ENCODE measurements around the gene SULF2.

Gene SULF2

DNA sequence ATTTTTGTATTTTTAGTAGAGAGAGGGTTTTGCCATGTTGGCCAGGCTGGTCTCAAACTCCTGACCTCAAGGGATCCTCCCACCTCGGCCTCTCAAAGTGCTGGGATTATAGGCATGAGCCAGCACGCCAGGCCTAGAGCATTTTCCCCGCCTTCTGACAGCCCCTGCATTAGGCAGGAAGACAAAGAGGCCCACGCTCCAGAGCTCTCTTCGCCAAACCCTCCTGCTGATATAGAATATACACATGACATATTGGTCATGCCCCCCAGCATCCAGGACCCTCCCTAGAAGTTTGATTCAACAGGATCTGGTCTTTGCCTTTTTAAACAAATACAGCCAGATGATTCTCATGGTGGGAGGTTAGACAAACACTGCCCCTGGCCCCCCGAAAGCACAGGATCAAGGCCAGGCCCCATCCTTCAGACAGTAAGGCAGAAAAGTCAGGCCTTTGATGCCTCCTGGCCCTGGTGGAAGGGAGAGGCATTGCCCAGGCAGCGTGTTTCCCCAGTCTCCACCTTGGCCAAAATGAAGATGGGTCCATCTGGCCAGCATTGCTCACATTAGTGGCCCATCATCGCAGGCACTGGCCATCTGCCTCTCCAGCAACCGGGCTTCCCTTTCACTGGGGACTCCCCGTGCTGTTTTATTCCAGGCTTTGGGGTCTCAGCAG, 4.4 kb downstream of the SULF2 start:
- H3K36me3 ChIP-seq (ENCODE audit: control insufficient read depth, insufficient read depth, low read length), result no peaks in the 10 kb centered on the region
- H3K9ac ChIP-seq (ENCODE audit: low read length), result no peak overlapping the region
- H3K9me3 ChIP-seq (ENCODE audit: control insufficient read depth, low read length), result no peaks in the 10 kb centered on the region
- H3K4me3 ChIP-seq (ENCODE audit: low read length), result no peak overlapping the region
- no peaks in the 10 kb centered on the region for H3K27me3 ChIP-seq (ENCODE audit: control insufficient read depth, insufficient read depth, low read length)
- H3K4me1 ChIP-seq (ENCODE audit: control insufficient read depth, insufficient read depth, low read length), result peaks cover 21% of the 10 kb centered on the region

DNA sequence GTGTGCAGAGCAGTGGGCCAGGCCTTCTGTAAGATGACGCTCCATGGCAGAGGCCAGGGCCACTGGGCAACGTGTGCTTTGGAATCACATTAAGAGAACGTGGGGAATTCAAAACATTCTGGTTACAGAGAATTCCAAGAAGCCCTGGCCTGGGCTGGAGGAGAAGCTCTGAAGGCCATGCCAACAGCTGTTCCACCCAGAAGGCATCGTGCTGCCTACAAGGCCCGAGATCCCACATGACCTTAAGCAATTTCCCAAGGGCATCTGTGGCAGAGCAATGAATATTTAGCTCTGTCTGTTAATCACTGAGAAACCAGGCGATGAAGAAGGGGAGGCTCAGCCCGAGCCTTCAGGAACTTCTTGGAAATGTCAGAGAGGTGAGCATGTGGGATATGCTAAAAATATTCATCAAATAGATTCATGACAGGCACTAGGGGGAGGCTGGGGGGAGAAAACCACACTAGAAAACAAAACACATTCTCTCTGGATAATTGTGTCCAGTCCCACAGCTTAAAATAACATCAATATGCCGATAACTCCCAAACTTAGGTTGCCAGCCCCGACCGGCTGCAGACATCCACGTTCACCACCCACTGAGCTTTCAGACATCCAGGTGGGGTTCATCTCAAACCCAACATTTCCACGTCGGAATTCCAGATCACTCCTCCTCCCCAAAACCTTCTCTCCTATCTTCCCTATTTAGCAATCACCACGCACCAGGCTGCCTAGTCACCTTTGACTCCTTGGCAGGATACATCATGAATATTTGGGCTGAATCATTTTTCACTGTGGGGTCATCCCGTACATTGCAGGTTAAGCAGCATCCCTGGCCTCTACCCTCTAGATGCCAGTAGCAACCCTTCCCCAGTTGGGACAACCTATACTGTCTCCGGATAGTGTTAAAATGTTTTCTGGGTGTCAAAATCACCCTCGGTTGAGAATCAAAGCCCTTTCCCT, 6.6 kb downstream of the SULF2 start:
- Histone ChIP-seq H3K27me3 (ENCODE audit: control insufficient read depth, insufficient read depth, low read length) (no peaks in the 10 kb centered on the region), H3K9me3 (ENCODE audit: control insufficient read depth, low read length) (no peaks in the 10 kb centered on the region), H3K4me3 (ENCODE audit: low read length) (no peak overlapping the region), H3K4me1 (ENCODE audit: control insufficient read depth, insufficient read depth, low read length) (peaks cover 24% of the 10 kb centered on the region), H3K36me3 (ENCODE audit: control insufficient read depth, insufficient read depth, low read length) (no peaks in the 10 kb centered on the region), H3K9ac (ENCODE audit: low read length) (no peak overlapping the region)

- Histone ChIP-seq H3K4me3 (ENCODE audit: low read length) (no peak overlapping the region), H3K27me3 (ENCODE audit: control insufficient read depth, insufficient read depth, low read length) (no peaks in the 10 kb centered on the region), H3K36me3 (ENCODE audit: control insufficient read depth, insufficient read depth, low read length) (no peaks in the 10 kb centered on the region), H3K4me1 (ENCODE audit: control insufficient read depth, insufficient read depth, low read length) (peaks cover 26% of the 10 kb centered on the region), H3K9me3 (ENCODE audit: control insufficient read depth, low read length) (no peaks in the 10 kb centered on the region), H3K9ac (ENCODE audit: low read length) (no peak overlapping the region)
Measured at GRCh38 chr20:47777220-47777619, 8.1 kb downstream of the SULF2 start.

DNA sequence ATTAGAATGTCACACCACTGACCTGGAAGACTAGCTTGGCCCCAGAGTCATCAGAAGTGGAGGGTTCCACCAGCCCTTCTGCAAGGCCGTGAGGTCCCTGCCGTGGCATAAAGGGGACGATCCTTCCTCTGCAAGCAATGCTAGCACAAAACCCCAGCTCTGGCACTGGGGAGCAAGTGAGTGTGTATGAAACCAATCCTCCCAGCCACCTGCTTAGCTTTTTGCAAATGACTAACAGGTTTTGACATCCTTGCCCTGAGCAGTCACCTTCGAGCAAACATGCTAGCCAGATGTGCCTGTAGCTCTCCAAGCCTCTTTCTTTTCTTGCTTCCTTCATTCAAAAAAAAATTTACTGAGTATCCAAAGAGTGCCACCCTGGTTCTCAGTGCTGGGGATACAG, 8.6 kb downstream of the SULF2 start:
- no peaks in the 10 kb centered on the region for H3K36me3 ChIP-seq (ENCODE audit: control insufficient read depth, insufficient read depth, low read length)
- no peak overlapping the region for H3K4me3 ChIP-seq (ENCODE audit: low read length)
- H3K27me3 ChIP-seq (ENCODE audit: control insufficient read depth, insufficient read depth, low read length), result no peaks in the 10 kb centered on the region
- H3K9me3 ChIP-seq (ENCODE audit: control insufficient read depth, low read length), result no peaks in the 10 kb centered on the region
- H3K4me1 ChIP-seq (ENCODE audit: control insufficient read depth, insufficient read depth, low read length), result peaks cover 26% of the 10 kb centered on the region
- no peak overlapping the region for H3K9ac ChIP-seq (ENCODE audit: low read length)

DNA sequence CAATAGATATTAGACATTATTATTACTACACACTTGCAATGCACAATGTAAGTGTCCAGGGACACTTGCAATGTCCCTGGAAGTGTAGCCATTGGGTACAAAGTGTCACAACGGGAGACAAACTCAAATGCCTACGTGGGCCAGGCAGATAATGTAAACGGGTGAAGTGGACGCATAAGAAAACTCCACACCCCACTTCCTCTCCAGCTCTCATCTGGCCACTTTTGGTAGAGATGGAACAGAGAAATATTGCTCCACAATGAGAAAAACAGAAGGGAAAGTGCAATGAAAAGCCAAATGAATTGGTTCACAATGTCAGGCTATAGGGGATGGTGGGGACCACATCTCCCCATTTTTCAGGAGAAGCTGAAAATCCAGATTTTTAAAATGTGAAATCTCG, 9.4 kb downstream of the SULF2 start:
- Histone ChIP-seq H3K27me3 (ENCODE audit: control insufficient read depth, insufficient read depth, low read length) (no peaks in the 10 kb centered on the region), H3K4me3 (ENCODE audit: low read length) (no peak overlapping the region), H3K4me1 (ENCODE audit: control insufficient read depth, insufficient read depth, low read length) (peaks cover 26% of the 10 kb centered on the region), H3K9ac (ENCODE audit: low read length) (no peak overlapping the region), H3K9me3 (ENCODE audit: control insufficient read depth, low read length) (no peaks in the 10 kb centered on the region), H3K36me3 (ENCODE audit: control insufficient read depth, insufficient read depth, low read length) (no peaks in the 10 kb centered on the region)

DNA sequence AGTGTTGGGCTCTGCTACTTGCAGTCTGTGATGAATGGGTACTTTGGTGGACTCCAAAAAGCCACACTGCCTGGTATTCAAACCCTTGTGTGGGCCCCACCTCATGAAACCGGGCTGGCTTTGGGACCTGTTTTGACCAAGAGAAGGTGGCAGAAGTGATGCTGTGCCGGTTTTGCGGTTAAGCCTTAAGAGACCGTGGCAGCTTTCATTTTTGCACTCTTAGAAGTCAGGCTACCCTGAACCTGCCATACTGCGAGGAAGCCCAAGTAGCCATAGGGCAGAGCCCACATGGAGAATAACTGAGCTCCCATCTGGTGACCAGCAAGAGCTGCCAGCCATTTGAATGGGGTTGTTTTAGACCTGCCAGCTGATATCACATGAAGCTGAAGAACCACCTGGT, 10.2 kb downstream of the SULF2 start:
- Histone ChIP-seq H3K36me3 (ENCODE audit: control insufficient read depth, insufficient read depth, low read length) (no peaks in the 10 kb centered on the region), H3K9me3 (ENCODE audit: control insufficient read depth, low read length) (no peaks in the 10 kb centered on the region), H3K9ac (ENCODE audit: low read length) (no peak overlapping the region), H3K4me1 (ENCODE audit: control insufficient read depth, insufficient read depth, low read length) (peaks cover 26% of the 10 kb centered on the region), H3K27me3 (ENCODE audit: control insufficient read depth, insufficient read depth, low read length) (no peaks in the 10 kb centered on the region), H3K4me3 (ENCODE audit: low read length) (no peak overlapping the region)

DNA sequence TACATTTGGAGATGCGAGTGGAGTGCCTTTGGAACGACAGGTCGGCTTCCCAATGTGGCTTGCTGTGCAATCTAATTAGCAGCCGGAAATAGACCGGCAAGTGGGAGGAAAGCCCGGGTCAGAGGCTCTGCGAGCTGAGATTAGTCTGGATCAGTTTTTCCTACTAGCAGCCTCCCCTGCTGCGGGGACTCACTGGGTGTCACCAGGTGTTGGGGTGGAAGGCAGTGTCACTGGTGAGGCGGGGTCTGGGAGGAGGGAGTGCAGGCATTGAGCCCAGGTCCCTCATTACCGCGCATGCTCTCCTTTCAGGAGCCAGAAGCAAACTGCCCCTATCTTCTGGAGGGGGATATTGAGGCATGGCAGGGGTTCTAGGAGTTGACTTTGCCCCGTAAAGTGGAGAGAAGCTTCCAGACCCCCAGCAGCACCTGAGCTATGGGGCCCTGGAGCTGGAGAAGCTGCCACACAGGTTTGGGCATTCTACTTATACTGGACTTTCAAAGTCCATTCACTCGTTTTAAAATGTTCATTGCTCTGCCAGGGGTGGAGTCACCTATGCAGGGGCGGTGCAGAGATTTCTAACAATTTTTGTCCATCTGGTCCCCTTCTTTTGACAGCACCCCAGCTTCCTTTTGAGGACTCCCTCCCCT, 11.0 kb downstream of the SULF2 start:
- Histone ChIP-seq H3K4me3 (ENCODE audit: low read length) (peak overlapping the region; percentile 6), H3K9ac (ENCODE audit: low read length) (peak overlapping the region; percentile 14), H3K9me3 (ENCODE audit: control insufficient read depth, low read length) (no peaks in the 10 kb centered on the region), H3K4me1 (ENCODE audit: control insufficient read depth, insufficient read depth, low read length) (peaks cover 26% of the 10 kb centered on the region), H3K27me3 (ENCODE audit: control insufficient read depth, insufficient read depth, low read length) (no peaks in the 10 kb centered on the region), H3K36me3 (ENCODE audit: control insufficient read depth, insufficient read depth, low read length) (no peaks in the 10 kb centered on the region)

GRCh38 chr20:47773371-47773786, 11.9 kb downstream of the SULF2 start:
- peak overlapping the region; percentile 6 for H3K4me3 ChIP-seq (ENCODE audit: low read length)
- no peaks in the 10 kb centered on the region for H3K27me3 ChIP-seq (ENCODE audit: control insufficient read depth, insufficient read depth, low read length)
- H3K4me1 ChIP-seq (ENCODE audit: control insufficient read depth, insufficient read depth, low read length), result peaks cover 29% of the 10 kb centered on the region
- H3K9ac ChIP-seq (ENCODE audit: low read length), result peak overlapping the region; percentile 14
- H3K36me3 ChIP-seq (ENCODE audit: control insufficient read depth, insufficient read depth, low read length), result no peaks in the 10 kb centered on the region
- no peaks in the 10 kb centered on the region for H3K9me3 ChIP-seq (ENCODE audit: control insufficient read depth, low read length)

- Histone ChIP-seq H3K36me3 (ENCODE audit: control insufficient read depth, insufficient read depth, low read length) (no peaks in the 10 kb centered on the region), H3K9me3 (ENCODE audit: control insufficient read depth, low read length) (no peaks in the 10 kb centered on the region), H3K4me3 (ENCODE audit: low read length) (no peak overlapping the region), H3K27me3 (ENCODE audit: control insufficient read depth, insufficient read depth, low read length) (no peaks in the 10 kb centered on the region), H3K9ac (ENCODE audit: low read length) (no peak overlapping the region), H3K4me1 (ENCODE audit: control insufficient read depth, insufficient read depth, low read length) (peaks cover 34% of the 10 kb centered on the region)
Measured at GRCh38 chr20:47770935-47771334, 14.3 kb downstream of the SULF2 start.

GRCh38 chr20:47768016-47768824, 17.1 kb downstream of the SULF2 start:
- H3K9me3 ChIP-seq (ENCODE audit: control insufficient read depth, low read length), result no peaks in the 10 kb centered on the region
- H3K36me3 ChIP-seq (ENCODE audit: control insufficient read depth, insufficient read depth, low read length), result no peaks in the 10 kb centered on the region
- H3K4me3 ChIP-seq (ENCODE audit: low read length), result no peak overlapping the region
- H3K27me3 ChIP-seq (ENCODE audit: control insufficient read depth, insufficient read depth, low read length), result no peaks in the 10 kb centered on the region
- H3K4me1 ChIP-seq (ENCODE audit: control insufficient read depth, insufficient read depth, low read length), result peaks cover 15% of the 10 kb centered on the region
- no peak overlapping the region for H3K9ac ChIP-seq (ENCODE audit: low read length)

DNA sequence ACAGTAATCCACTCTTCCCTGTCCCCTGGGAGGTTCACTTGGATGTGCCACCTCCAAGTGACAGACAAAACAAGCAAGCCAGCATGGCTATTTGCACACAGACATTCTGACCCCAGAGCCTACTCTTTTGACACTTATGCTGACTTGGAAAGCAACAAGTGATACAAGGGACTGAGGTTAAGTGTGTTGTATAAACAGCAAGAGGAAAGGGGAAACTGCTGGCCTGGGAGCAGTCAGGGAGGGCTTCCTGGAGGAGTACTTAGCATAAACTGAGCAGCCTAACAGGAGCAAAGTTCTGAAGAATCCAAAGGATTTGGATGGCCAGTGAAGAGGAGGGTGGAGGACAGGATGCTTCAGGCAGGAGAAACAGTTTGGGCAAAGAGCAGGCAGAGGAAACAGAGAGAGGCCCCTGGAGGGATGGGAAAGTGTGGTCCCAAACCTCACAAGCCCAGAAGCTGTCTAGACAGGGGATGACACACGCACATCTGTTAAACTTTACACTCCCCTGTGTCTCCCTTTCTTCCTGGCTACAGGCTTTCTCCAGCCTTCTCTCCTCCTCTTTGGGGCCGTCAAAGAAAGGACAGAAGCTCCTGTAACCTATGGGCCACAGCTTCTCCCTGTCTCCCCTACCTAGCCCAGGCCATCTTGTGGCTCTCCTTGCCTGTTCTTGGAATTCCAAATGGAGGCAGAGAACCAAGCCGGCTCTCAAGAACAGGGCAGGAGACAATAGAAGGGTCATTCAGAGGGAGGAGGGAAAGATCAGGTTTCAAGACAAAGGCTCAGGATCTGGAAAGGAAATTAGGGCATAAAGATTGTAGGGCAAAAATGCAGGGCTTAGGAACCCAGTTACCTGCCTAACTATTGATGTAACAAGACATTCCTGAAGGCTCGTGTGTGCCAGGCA, 19.3 kb downstream of the SULF2 start:
- Histone ChIP-seq H3K4me1 (ENCODE audit: control insufficient read depth, insufficient read depth, low read length) (peaks cover 8% of the 10 kb centered on the region), H3K9ac (ENCODE audit: low read length) (no peak overlapping the region), H3K36me3 (ENCODE audit: control insufficient read depth, insufficient read depth, low read length) (no peaks in the 10 kb centered on the region), H3K27me3 (ENCODE audit: control insufficient read depth, insufficient read depth, low read length) (no peaks in the 10 kb centered on the region), H3K4me3 (ENCODE audit: low read length) (no peak overlapping the region), H3K9me3 (ENCODE audit: control insufficient read depth, low read length) (no peaks in the 10 kb centered on the region)
